HepG2 (cell line): ENCODE results near the gene POLE4. TPM values are rescaled to one million over a fixed set of nuclear protein-coding genes. Genes with fewer than 3 reads are reported as not detected.

Source experiments
- ARID2 ChIP-seq: sonication (generic); formaldehyde crosslinking; IDR thresholded peaks from 2 replicates; pipeline ENCODE4 v1.8.1; 2022; ENCODE audit warnings: mild to moderate bottlenecking, missing genetic modification reagents, borderline replicate concordance
- CCAR2 ChIP-seq: fragments of 200-400 bp; formaldehyde crosslinking; optimal IDR thresholded peaks from 2 replicates; pipeline ENCODE3; 2018; ENCODE audit warnings: low read depth, mild to moderate bottlenecking, low read length, moderate library complexity
- DPF2 ChIP-seq: sonication (generic); formaldehyde crosslinking; IDR thresholded peaks from 2 replicates; pipeline ENCODE4 v1.4.0; 2020; ENCODE audit warnings: mild to moderate bottlenecking, low read depth, missing genetic modification reagents, borderline replicate concordance
- ELF4 ChIP-seq: sonication (generic); formaldehyde crosslinking; IDR thresholded peaks from 2 replicates; pipeline ENCODE4 v1.5.0; 2020; ENCODE audit warnings: missing genetic modification reagents, mild to moderate bottlenecking, moderate library complexity, borderline replicate concordance
- HNF4A ChIP-seq: sonication (generic); formaldehyde crosslinking; IDR thresholded peaks from 2 replicates; pipeline ENCODE4 v1.4.0; 2020; ENCODE audit warnings: missing genetic modification reagents
- KAT7 ChIP-seq: IDR thresholded peaks from 2 replicates; pipeline ENCODE4 v1.6.1; 2018; ENCODE audit warnings: borderline replicate concordance, missing compliant biosample characterization
- KLF6 ChIP-seq: IDR thresholded peaks from 2 replicates; pipeline ENCODE4 v1.8.0; 2016; ENCODE audit warnings: missing biosample characterization, missing genetic modification reagents
- MBNL3 ChIP-seq: fragments of 250-450 bp; sonication (Bioruptor Pico); conservative IDR thresholded peaks from 2 replicates; pipeline ENCODE4 v1.8.0; 2022; ENCODE audit warnings: mild to moderate bottlenecking, inconsistent platforms
- MIER2 ChIP-seq: IDR thresholded peaks from 2 replicates; pipeline ENCODE4 v1.6.1; 2016; ENCODE audit warnings: missing biosample characterization, missing genetic modification reagents
- POGZ ChIP-seq: sonication (generic); formaldehyde crosslinking; IDR thresholded peaks from 2 replicates; pipeline ENCODE4 v1.4.0; 2020; ENCODE audit warnings: mild to moderate bottlenecking, missing genetic modification reagents
- PTBP1 ChIP-seq: fragments of 200-400 bp; formaldehyde crosslinking; IDR thresholded peaks from 2 replicates; pipeline ENCODE4 v1.6.1; 2018; ENCODE audit warnings: low read length, low read depth; ENCODE audit not compliant: poor library complexity, severe bottlenecking
- RBFOX2 ChIP-seq: fragments of 200-400 bp; formaldehyde crosslinking; IDR thresholded peaks from 2 replicates; pipeline ENCODE4 v1.6.1; 2017; ENCODE audit warnings: low read depth, mild to moderate bottlenecking, low read length
- RELA ChIP-seq: sonication (generic); formaldehyde crosslinking; IDR thresholded peaks from 2 replicates; pipeline ENCODE4 v1.4.0; 2020; ENCODE audit warnings: missing genetic modification reagents
- SIX1 ChIP-seq: sonication (generic); formaldehyde crosslinking; IDR thresholded peaks from 2 replicates; pipeline ENCODE4 v1.4.0; 2020; ENCODE audit warnings: missing genetic modification reagents, borderline replicate concordance
- SMAD1 ChIP-seq: sonication (generic); formaldehyde crosslinking; IDR thresholded peaks from 2 replicates; pipeline ENCODE4 v1.4.0; 2020; ENCODE audit warnings: missing genetic modification reagents, low read depth, mild to moderate bottlenecking, borderline replicate concordance
- SMARCE1 ChIP-seq: fragments of 450-650 bp; IDR thresholded peaks from 2 replicates; pipeline ENCODE4 v1.6.1; 2017; ENCODE audit warnings: borderline replicate concordance
- SRSF4 ChIP-seq: fragments of 200-400 bp; formaldehyde crosslinking; IDR thresholded peaks from one replicate; pipeline ENCODE4 v1.6.1; 2018; ENCODE audit warnings: mild to moderate bottlenecking, low read depth, low read length, moderate library complexity; ENCODE audit not compliant: poor library complexity, severe bottlenecking
- TEAD2 ChIP-seq: sonication (generic); formaldehyde crosslinking; IDR thresholded peaks from 2 replicates; pipeline ENCODE4 v1.9.0; 2021; ENCODE audit warnings: missing genetic modification reagents
- ZBTB42 ChIP-seq: sonication (generic); formaldehyde crosslinking; IDR thresholded peaks from 2 replicates; pipeline ENCODE4 v1.5.0; 2020; ENCODE audit warnings: mild to moderate bottlenecking, missing genetic modification reagents
- ZNF17 ChIP-seq: sonication (generic); formaldehyde crosslinking; IDR thresholded peaks from 2 replicates; pipeline ENCODE4 v1.5.0; 2020; ENCODE audit warnings: mild to moderate bottlenecking, missing genetic modification reagents
- ZNF20 ChIP-seq: sonication (generic); formaldehyde crosslinking; IDR thresholded peaks from 2 replicates; pipeline ENCODE4 v1.4.0; 2020; ENCODE audit warnings: mild to moderate bottlenecking, moderate library complexity, missing genetic modification reagents
- ZNF350 ChIP-seq: sonication (generic); formaldehyde crosslinking; IDR thresholded peaks from 2 replicates; pipeline ENCODE4 v1.4.0; 2020; ENCODE audit warnings: mild to moderate bottlenecking, low read depth, missing genetic modification reagents, borderline replicate concordance
- ZNF644 ChIP-seq: IDR thresholded peaks from 2 replicates; pipeline ENCODE4 v1.6.1; 2016; ENCODE audit warnings: low read depth
- ZNF724P ChIP-seq: sonication (generic); formaldehyde crosslinking; IDR thresholded peaks from 2 replicates; pipeline ENCODE4 v1.8.0; 2022; ENCODE audit warnings: missing genetic modification reagents, borderline replicate concordance
- polyA plus RNA-seq, 8 experiments: library from polyadenylated mRNA; depleted of rRNA in 3 of 8; stranded (reverse) in 7 of 8; unstranded in 1 of 8; fragments of >200 nt; fragmentation: Illumina TruSeq in 4 of 8; extraction: Trizol in 4 of 8; gene quantifications; 2 replicates each; pipeline versions ENCODE4 v1.2.1 to v1.2.3, GENCODE V29; 2011 to 2016; ENCODE audit warnings: low read depth in 4 of 8, missing spikeins in 1 of 8, mixed read lengths in 1 of 8; ENCODE audit not compliant: insufficient read depth in 1 of 8
- total RNA-seq, 5 experiments: library from RNA; depleted of rRNA; stranded (reverse); fragments of >200 nt; fragmentation: Illumina TruSeq; extraction: Trizol; gene quantifications; 2 replicates each; pipeline ENCODE4 v1.2.3, GENCODE V29; 2016; ENCODE audit warnings: low read depth in 1 of 5
- TF ChIP-seq, protein P1 (sequence below): sonication (generic); formaldehyde crosslinking; IDR thresholded peaks from 2 replicates; pipeline ENCODE4 v1.4.0; 2020; ENCODE audit warnings: mild to moderate bottlenecking, missing genetic modification reagents
- TF ChIP-seq, protein P2 (sequence below): IDR thresholded peaks from 2 replicates; pipeline ENCODE4 v1.6.1; 2016; ENCODE audit warnings: mild to moderate bottlenecking, missing biosample characterization, missing genetic modification reagents
- TF ChIP-seq, protein P3 (sequence below): sonication (generic); IDR thresholded peaks from 2 replicates; pipeline ENCODE4 v1.6.1; 2016; ENCODE audit warnings: low read depth, borderline replicate concordance
- TF ChIP-seq, protein P4 (sequence below): sonication (generic); formaldehyde crosslinking; IDR thresholded peaks from 2 replicates; pipeline ENCODE4 v1.4.0; 2020; ENCODE audit warnings: missing genetic modification reagents

POLE4 gene
- total and polyA plus RNA-seq, 2 of the 13 experiments (the other 11 are each of a cell fraction or from before 2014, with no cell fraction given) = 106 to 116 TPM

DNA sequence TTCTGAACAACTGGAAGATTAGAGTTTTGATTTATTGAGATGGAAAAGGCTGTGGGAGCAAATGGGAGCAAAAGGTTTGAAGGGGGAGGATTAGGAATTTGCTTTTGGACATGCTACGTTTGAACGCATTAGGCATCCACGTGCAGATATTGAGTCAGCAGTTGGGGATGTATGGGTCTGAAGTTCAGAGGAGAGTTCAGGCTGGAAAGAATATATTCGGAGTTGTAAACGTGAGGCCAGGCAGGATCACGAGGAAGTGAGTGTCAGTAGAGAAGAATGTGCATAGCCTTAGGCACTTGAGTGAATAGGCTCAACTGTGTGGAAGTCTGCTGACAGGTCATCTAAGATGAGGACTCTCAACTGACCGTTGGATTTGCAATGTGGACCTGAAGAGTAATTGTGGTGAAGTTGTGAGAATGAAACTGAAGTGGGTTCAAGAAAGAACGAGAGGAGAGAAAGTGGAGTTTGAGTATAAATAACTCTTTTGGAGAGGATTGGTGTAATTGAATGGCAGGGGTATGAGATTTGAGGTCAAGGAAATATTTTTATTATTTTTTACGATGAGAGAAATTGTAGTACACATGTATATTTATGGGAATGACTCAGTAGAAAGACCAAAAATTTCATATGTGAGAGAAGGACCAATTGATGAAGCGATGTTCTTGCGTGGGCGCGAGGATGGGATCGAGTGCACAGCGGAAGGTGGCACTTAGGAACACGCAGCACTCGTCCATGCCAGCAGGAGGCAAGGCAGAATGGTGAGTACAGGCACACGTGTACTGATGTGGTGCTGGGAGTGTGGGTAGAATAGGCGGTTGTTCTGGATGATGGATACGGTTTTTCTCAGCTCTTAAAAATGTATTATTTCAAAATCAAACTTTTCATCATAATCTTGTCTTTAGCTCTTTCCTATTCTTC is 40.5 kb upstream of the POLE4 start (continued):
- TF ChIP-seq RBFOX2 = no peak
- TF ChIP-seq POGZ (CRISPR knock-in tag) = peak; percentile 84
- TF ChIP-seq ZNF20 (CRISPR knock-in tag) = no peak
- peak; percentile 79 for TF ChIP-seq HNF4A (CRISPR knock-in tag)
- TF ChIP-seq KLF6 = no peak
- TF ChIP-seq CCAR2 = no peak
- TF ChIP-seq MBNL3 = no peak
- TF ChIP-seq SMARCE1 = no peak
- TF ChIP-seq PTBP1 = no peak
- TF ChIP-seq DPF2 = peak; percentile 57; the same call in 1 of the 2 replicates
- peak; percentile 64; the same call in 1 of the 2 replicates for TF ChIP-seq ZNF644 (CRISPR knock-in tag)
- TF ChIP-seq, protein P1, sequence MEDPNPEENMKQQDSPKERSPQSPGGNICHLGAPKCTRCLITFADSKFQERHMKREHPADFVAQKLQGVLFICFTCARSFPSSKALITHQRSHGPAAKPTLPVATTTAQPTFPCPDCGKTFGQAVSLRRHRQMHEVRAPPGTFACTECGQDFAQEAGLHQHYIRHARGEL (CRISPR knock-in tag) = no peak
- TF ChIP-seq KAT7 = no peak
- no peak for TF ChIP-seq SMAD1 (CRISPR knock-in tag)
- TF ChIP-seq ZNF724P (CRISPR knock-in tag) = no peak
- peak; percentile 65; the same call in 1 of the 2 replicates for TF ChIP-seq MIER2
- TF ChIP-seq SIX1 = no peak; the same call in 1 of the 2 replicates
- TF ChIP-seq, protein P2, sequence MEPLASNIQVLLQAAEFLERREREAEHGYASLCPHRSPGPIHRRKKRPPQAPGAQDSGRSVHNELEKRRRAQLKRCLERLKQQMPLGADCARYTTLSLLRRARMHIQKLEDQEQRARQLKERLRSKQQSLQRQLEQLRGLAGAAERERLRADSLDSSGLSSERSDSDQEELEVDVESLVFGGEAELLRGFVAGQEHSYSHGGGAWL (CRISPR knock-in tag) = no peak
- TF ChIP-seq ZNF17 = no peak
- TF ChIP-seq ZNF350 (CRISPR knock-in tag) = no peak
- TF ChIP-seq, protein P3, sequence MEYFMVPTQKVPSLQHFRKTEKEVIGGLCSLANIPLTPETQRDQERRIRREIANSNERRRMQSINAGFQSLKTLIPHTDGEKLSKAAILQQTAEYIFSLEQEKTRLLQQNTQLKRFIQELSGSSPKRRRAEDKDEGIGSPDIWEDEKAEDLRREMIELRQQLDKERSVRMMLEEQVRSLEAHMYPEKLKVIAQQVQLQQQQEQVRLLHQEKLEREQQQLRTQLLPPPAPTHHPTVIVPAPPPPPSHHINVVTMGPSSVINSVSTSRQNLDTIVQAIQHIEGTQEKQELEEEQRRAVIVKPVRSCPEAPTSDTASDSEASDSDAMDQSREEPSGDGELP = peak; percentile 42; the same call in 1 of the 2 replicates
- no peak for TF ChIP-seq ARID2 (CRISPR knock-in tag)
- TF ChIP-seq TEAD2 = no peak
- TF ChIP-seq ELF4 = no peak
- no peak for TF ChIP-seq RELA
- no peak for TF ChIP-seq SRSF4
- no peak for TF ChIP-seq ZBTB42
- TF ChIP-seq, protein P4, sequence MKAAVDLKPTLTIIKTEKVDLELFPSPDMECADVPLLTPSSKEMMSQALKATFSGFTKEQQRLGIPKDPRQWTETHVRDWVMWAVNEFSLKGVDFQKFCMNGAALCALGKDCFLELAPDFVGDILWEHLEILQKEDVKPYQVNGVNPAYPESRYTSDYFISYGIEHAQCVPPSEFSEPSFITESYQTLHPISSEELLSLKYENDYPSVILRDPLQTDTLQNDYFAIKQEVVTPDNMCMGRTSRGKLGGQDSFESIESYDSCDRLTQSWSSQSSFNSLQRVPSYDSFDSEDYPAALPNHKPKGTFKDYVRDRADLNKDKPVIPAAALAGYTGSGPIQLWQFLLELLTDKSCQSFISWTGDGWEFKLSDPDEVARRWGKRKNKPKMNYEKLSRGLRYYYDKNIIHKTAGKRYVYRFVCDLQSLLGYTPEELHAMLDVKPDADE (CRISPR knock-in tag) = no peak
